ENCODE results near the gene MATK.
A peak's percentile ranks its signal among the peaks of the same experiment; 100 is the strongest.

Gene MATK

DNA sequence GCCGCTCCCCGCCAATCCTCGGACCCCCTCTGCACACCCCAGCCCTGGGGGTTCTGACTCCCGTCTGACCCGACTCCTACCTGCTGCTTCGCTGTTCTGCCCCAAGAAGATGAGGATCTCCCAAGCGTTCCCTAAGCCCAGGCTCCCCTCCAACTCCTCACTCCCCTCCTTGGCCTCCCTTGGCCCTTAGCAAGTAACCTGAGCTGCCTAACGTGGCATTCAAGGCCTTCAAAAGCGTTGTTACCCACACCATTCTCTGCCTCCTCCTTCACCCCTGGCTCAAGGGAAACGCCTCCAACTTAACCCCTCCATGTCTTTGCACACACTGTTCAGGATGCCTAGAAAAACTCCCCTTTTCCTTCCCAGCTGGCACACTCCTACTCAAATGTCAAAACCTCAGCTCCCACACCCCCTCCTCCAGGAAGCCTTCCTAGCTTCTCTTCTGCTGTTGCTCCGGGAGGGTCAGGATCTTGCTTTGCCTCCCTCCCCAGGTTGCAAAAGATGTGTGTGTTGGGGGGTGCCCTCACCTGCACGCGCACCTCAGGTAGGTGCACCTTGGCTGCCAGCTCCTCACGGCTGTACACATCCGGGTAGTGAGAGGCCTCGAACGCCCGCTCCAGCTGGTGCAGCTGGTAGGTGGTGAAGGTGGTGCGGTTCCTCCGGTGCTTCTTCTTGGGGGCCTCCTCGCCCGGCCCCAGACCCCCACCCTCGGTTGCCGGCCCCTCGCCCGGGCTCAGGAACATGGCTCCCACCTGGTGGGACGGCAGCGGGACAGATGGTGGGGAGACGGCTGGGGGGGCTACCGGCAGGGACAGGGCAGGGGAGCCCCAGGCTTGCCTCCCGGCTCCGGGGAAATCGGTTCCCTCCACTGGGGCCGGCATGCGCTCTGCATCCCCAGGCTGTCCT, 14.9 kb downstream of the MATK start:
- H3K9me3 ChIP-seq (ENCODE audit: severe bottlenecking), result no peaks in the 10 kb centered on the region
- H3K27ac ChIP-seq, result peak overlapping the region; percentile 94

DNA sequence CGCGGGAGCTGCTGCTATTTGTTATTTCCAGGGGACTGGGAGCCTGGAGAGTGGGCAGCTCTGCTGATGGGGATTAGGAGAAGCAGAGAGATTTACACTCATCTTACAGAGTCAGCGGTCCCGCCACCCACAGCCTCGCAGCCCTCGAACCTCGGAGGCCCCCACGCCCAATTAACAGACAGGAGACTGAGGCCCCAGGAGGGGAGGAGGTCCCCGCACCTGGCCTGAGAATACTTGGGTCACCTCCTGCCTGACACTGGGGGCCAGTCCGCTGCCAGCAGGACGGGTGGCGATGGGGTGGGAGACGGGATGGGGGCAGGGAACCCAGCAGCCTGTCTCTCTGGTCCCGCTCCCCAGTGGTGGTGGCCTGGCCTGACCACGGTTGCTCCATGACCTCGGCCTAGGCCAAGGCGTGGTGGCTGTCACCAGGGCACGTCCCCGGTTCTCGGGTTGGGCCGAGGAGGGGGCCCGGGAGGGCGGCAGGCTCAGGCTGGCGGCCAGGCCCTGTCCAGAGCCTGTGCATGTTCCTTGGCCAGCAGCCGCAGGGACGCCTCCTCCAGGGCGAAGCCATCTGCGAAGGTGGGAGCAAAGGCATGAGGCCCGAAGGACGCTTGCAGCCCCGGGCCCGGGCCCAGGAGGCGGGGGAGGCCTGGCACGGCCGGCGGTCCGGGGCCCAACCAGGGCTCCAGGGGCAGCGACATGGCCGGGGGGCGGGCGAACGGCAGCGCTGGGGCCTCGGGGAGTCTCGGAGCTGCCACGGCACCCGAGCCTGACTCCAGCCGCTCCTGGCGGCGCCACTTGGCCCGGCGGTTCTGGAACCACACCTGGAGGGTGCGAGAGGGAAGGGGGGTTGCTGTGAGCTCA, 15.8 kb downstream of the MATK start:
- peak; percentile 70 for DNase-seq
- H3K36me3 ChIP-seq, result peaks cover 52% of the 10 kb centered on the region
- no peaks in the 10 kb centered on the region for H3K9me3 ChIP-seq (ENCODE audit: severe bottlenecking)
- no peaks in the 10 kb centered on the region for H3K27me3 ChIP-seq (ENCODE audit: insufficient read depth, low read depth, severe bottlenecking)
- TF ChIP-seq, protein P1, sequence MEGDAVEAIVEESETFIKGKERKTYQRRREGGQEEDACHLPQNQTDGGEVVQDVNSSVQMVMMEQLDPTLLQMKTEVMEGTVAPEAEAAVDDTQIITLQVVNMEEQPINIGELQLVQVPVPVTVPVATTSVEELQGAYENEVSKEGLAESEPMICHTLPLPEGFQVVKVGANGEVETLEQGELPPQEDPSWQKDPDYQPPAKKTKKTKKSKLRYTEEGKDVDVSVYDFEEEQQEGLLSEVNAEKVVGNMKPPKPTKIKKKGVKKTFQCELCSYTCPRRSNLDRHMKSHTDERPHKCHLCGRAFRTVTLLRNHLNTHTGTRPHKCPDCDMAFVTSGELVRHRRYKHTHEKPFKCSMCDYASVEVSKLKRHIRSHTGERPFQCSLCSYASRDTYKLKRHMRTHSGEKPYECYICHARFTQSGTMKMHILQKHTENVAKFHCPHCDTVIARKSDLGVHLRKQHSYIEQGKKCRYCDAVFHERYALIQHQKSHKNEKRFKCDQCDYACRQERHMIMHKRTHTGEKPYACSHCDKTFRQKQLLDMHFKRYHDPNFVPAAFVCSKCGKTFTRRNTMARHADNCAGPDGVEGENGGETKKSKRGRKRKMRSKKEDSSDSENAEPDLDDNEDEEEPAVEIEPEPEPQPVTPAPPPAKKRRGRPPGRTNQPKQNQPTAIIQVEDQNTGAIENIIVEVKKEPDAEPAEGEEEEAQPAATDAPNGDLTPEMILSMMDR (IDR thresholded peaks at IDR 0.05; ENCODE audit: low read depth, low read length), result no peak
- H3K4me3 ChIP-seq (ENCODE audit: low read depth, low read length), result peak overlapping the region; percentile 88
- H3K27ac ChIP-seq, result peak overlapping the region; percentile 94

More for the DNA sequence above, 14.9 kb downstream of the MATK start:
- no peak for DNase-seq
- TF ChIP-seq, protein P1 (IDR thresholded peaks at IDR 0.05; ENCODE audit: low read depth, low read length), result no peak
- H3K27me3 ChIP-seq (ENCODE audit: insufficient read depth, low read depth, severe bottlenecking), result no peaks in the 10 kb centered on the region
- peak overlapping the region; percentile 88 for H3K4me3 ChIP-seq (ENCODE audit: low read depth, low read length)
- H3K36me3 ChIP-seq, result peaks cover 46% of the 10 kb centered on the region

GRCh38 chr19:3769494-3769893, 16.7 kb downstream of the MATK start:
- TF ChIP-seq, protein P1 (IDR thresholded peaks at IDR 0.05; ENCODE audit: low read depth, low read length), result peak; percentile 82
- peak overlapping the region; percentile 94 for H3K27ac ChIP-seq
- H3K9me3 ChIP-seq (ENCODE audit: severe bottlenecking), result no peaks in the 10 kb centered on the region

DNA sequence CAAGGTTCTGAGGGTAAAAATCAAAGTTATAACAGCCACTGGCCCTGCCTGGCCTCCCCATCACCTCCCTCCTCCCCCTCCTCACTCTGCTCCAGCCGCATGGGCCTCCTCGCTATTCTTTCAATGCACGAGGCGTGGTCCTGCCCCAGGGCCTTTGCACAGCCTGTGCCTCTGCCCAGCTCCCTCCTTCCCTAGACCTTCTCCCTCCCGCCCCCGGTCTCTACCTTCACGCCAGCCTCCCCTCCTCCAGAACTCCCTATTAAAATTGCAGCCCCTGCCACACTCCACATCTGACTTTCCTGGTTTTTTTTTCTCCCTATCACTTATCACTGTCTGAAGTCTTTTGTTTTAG, 17.5 kb downstream of the MATK start:
- peak overlapping the region; percentile 94 for H3K27ac ChIP-seq
- peaks cover 56% of the 10 kb centered on the region for H3K36me3 ChIP-seq
- peak overlapping the region; percentile 88 for H3K4me3 ChIP-seq (ENCODE audit: low read depth, low read length)
- TF ChIP-seq, protein P1 (IDR thresholded peaks at IDR 0.05; ENCODE audit: low read depth, low read length), result no peak
- no peak for DNase-seq
- H3K27me3 ChIP-seq (ENCODE audit: insufficient read depth, low read depth, severe bottlenecking), result no peaks in the 10 kb centered on the region
- no peaks in the 10 kb centered on the region for H3K9me3 ChIP-seq (ENCODE audit: severe bottlenecking)

More at GRCh38 chr19:3769494-3769893, 16.7 kb downstream of the MATK start:
- Histone ChIP-seq H3K4me3 (ENCODE audit: low read depth, low read length) (peak overlapping the region; percentile 88), H3K36me3 (peaks cover 56% of the 10 kb centered on the region), H3K27me3 (ENCODE audit: insufficient read depth, low read depth, severe bottlenecking) (no peaks in the 10 kb centered on the region)
- peak; percentile 82 for DNase-seq

- H3K36me3 ChIP-seq, result peaks cover 56% of the 10 kb centered on the region
- no peaks in the 10 kb centered on the region for H3K27me3 ChIP-seq (ENCODE audit: insufficient read depth, low read depth, severe bottlenecking)
- TF ChIP-seq, protein P1 (IDR thresholded peaks at IDR 0.05; ENCODE audit: low read depth, low read length), result no peak
- DNase-seq, result peak; percentile 97
- H3K4me3 ChIP-seq (ENCODE audit: low read depth, low read length), result no peak overlapping the region
- no peaks in the 10 kb centered on the region for H3K9me3 ChIP-seq (ENCODE audit: severe bottlenecking)
- H3K27ac ChIP-seq, result peak overlapping the region; percentile 94
These were observed 18.0 kb downstream of the MATK start for GRCh38 chr19:3768015-3768747.

Measured in WERI-Rb-1 (cell line).